HepG2 (cell line): Measurements from ENCODE around the gene CHD9. TPM values are rescaled to one million over a fixed set of nuclear protein-coding genes. Genes with fewer than 3 reads are reported as not detected.

Experiments used
- GLI4 ChIP-seq: sonication (generic); formaldehyde crosslinking; IDR thresholded peaks from 2 replicates; pipeline ENCODE4 v1.5.1; 2020; ENCODE audit warnings: missing genetic modification reagents, mild to moderate bottlenecking, moderate library complexity, borderline replicate concordance
- NR2C2 ChIP-seq: sonication (generic); formaldehyde crosslinking; IDR thresholded peaks from 2 replicates; pipeline ENCODE4 v1.4.0; 2020; ENCODE audit warnings: missing genetic modification reagents, mild to moderate bottlenecking, moderate library complexity, borderline replicate concordance
- SMAD3 ChIP-seq: sonication (generic); formaldehyde crosslinking; IDR thresholded peaks from 2 replicates; pipeline ENCODE4 v1.4.0; 2020; ENCODE audit warnings: missing genetic modification reagents
- TOE1 ChIP-seq: sonication (generic); formaldehyde crosslinking; IDR thresholded peaks from 2 replicates; pipeline ENCODE4 v1.4.0; 2020; ENCODE audit warnings: mild to moderate bottlenecking, missing genetic modification reagents
- ZBTB21 ChIP-seq: sonication (generic); formaldehyde crosslinking; IDR thresholded peaks from 2 replicates; pipeline ENCODE4 v1.4.0; 2020; ENCODE audit warnings: missing genetic modification reagents
- ZNF101 ChIP-seq: sonication (generic); formaldehyde crosslinking; IDR thresholded peaks from 2 replicates; pipeline ENCODE4 v1.4.0; 2020; ENCODE audit warnings: mild to moderate bottlenecking, low read depth, missing genetic modification reagents, borderline replicate concordance
- ZNF138 ChIP-seq: sonication (generic); formaldehyde crosslinking; IDR thresholded peaks from 2 replicates; pipeline ENCODE4 v1.5.0; 2020; ENCODE audit warnings: mild to moderate bottlenecking, low read depth, missing genetic modification reagents
- ZNF17 ChIP-seq: sonication (generic); formaldehyde crosslinking; IDR thresholded peaks from 2 replicates; pipeline ENCODE4 v1.5.0; 2020; ENCODE audit warnings: mild to moderate bottlenecking, missing genetic modification reagents
- ZNF484 ChIP-seq: sonication (generic); formaldehyde crosslinking; IDR thresholded peaks from 2 replicates; pipeline ENCODE4 v1.5.1; 2020; ENCODE audit warnings: mild to moderate bottlenecking, low read depth, missing genetic modification reagents, borderline replicate concordance
- ZNF501 ChIP-seq: sonication (generic); formaldehyde crosslinking; IDR thresholded peaks from 2 replicates; pipeline ENCODE4 v1.5.1; 2020; ENCODE audit warnings: mild to moderate bottlenecking, moderate library complexity, missing genetic modification reagents
- ZNF850 ChIP-seq: sonication (generic); formaldehyde crosslinking; conservative IDR thresholded peaks from 2 replicates; pipeline ENCODE4 v1.9.0; 2021; ENCODE audit warnings: mild to moderate bottlenecking, missing genetic modification reagents
- ZNF879 ChIP-seq: sonication (generic); formaldehyde crosslinking; IDR thresholded peaks from 2 replicates; pipeline ENCODE4 v1.8.1; 2023; ENCODE audit warnings: missing genetic modification reagents
- polyA plus RNA-seq, 8 experiments: library from polyadenylated mRNA; depleted of rRNA in 3 of 8; stranded (reverse) in 7 of 8; unstranded in 1 of 8; fragments of >200 nt; fragmentation: Illumina TruSeq in 4 of 8; extraction: Trizol in 4 of 8; gene quantifications; 2 replicates each; pipeline versions ENCODE4 v1.2.1 to v1.2.3, GENCODE V29; 2011 to 2016; ENCODE audit warnings: low read depth in 4 of 8, missing spikeins in 1 of 8, mixed read lengths in 1 of 8; ENCODE audit not compliant: insufficient read depth in 1 of 8
- total RNA-seq, 5 experiments: library from RNA; depleted of rRNA; stranded (reverse); fragments of >200 nt; fragmentation: Illumina TruSeq; extraction: Trizol; gene quantifications; 2 replicates each; pipeline ENCODE4 v1.2.3, GENCODE V29; 2016; ENCODE audit warnings: low read depth in 1 of 5
- TF ChIP-seq, protein P1 (sequence below): sonication (generic); formaldehyde crosslinking; conservative IDR thresholded peaks from 2 replicates; pipeline ENCODE4 v1.4.0; 2020; ENCODE audit warnings: mild to moderate bottlenecking, missing genetic modification reagents, moderate library complexity
- TF ChIP-seq, protein P2 (sequence below): conservative IDR thresholded peaks from 2 replicates; pipeline ENCODE4 v1.6.1; 2018; ENCODE audit warnings: missing genetic modification reagents
- TF ChIP-seq, protein P3 (sequence below): sonication (generic); formaldehyde crosslinking; IDR thresholded peaks from 2 replicates; pipeline ENCODE4 v1.5.0; 2020; ENCODE audit warnings: mild to moderate bottlenecking, missing genetic modification reagents
- TF ChIP-seq, protein P4 (sequence below): sonication (generic); formaldehyde crosslinking; IDR thresholded peaks from 2 replicates; pipeline ENCODE4 v1.9.0; 2021; ENCODE audit warnings: missing genetic modification reagents, mild to moderate bottlenecking, borderline replicate concordance
- TF ChIP-seq, protein P5 (sequence below): sonication (generic); formaldehyde crosslinking; conservative IDR thresholded peaks from 2 replicates; pipeline ENCODE4 v1.8.0; 2022; ENCODE audit warnings: low read depth, missing genetic modification reagents

Gene CHD9
- total and polyA plus RNA-seq, 2 of the 13 experiments (the other 11 are each of a cell fraction or from before 2014, with no cell fraction given), result 23.4 to 27.7 TPM

DNA sequence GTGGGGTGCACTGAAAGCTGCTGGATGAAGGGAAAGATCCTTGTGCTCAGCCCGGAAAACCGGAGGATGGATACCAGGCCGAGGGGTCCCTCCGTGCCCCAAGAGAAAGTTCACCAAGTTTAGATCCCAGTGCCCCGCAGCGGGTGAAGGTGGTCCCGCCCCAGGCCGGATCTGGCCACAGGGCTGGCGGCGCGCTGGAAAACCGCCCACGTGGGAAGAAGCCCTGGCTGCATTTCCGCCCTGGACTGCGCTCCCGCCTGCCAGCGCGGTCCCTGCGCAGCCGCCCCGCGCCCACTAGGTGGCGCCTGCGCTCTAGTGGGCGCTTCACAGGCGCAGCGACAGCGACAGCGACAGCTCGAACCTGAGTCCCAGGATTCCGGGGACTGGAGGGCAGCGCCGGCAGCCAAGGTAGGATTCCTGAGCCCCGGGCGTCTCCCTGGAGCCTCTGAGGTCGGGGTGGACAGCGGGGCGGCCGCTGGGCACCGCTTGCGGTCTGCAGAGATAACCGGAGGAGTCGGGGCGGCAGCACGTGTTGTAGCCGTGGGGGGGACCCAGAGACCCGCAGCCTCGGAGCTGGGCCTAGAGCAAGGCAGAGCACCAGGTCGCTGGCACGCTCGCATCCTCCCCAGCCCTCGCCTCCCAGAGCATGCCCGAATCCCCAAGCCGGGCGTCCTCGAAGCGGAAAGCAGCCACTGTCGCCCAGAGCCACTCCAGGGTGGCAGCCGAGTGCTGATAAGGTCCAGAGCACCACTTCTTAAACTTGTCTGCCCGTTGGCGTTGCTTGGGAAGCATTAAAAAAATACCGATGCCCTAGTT is at the start of gene CHD9 (continued):
- TF ChIP-seq, protein P1, sequence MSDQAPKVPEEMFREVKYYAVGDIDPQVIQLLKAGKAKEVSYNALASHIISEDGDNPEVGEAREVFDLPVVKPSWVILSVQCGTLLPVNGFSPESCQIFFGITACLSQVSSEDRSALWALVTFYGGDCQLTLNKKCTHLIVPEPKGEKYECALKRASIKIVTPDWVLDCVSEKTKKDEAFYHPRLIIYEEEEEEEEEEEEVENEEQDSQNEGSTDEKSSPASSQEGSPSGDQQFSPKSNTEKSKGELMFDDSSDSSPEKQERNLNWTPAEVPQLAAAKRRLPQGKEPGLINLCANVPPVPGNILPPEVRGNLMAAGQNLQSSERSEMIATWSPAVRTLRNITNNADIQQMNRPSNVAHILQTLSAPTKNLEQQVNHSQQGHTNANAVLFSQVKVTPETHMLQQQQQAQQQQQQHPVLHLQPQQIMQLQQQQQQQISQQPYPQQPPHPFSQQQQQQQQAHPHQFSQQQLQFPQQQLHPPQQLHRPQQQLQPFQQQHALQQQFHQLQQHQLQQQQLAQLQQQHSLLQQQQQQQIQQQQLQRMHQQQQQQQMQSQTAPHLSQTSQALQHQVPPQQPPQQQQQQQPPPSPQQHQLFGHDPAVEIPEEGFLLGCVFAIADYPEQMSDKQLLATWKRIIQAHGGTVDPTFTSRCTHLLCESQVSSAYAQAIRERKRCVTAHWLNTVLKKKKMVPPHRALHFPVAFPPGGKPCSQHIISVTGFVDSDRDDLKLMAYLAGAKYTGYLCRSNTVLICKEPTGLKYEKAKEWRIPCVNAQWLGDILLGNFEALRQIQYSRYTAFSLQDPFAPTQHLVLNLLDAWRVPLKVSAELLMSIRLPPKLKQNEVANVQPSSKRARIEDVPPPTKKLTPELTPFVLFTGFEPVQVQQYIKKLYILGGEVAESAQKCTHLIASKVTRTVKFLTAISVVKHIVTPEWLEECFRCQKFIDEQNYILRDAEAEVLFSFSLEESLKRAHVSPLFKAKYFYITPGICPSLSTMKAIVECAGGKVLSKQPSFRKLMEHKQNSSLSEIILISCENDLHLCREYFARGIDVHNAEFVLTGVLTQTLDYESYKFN (CRISPR knock-in tag), result peak; percentile 71
- 0 out of 2 replicates have a peak, but pooled peaks have one; percentile 4 for TF ChIP-seq ZNF17 (CRISPR knock-in tag)
- TF ChIP-seq ZNF501 (CRISPR knock-in tag), result peak; percentile 99
- TF ChIP-seq TOE1 (CRISPR knock-in tag), result peak; percentile 92; the same call in 1 of the 2 replicates
- no peak for TF ChIP-seq ZNF484 (CRISPR knock-in tag)
- TF ChIP-seq, protein P2, sequence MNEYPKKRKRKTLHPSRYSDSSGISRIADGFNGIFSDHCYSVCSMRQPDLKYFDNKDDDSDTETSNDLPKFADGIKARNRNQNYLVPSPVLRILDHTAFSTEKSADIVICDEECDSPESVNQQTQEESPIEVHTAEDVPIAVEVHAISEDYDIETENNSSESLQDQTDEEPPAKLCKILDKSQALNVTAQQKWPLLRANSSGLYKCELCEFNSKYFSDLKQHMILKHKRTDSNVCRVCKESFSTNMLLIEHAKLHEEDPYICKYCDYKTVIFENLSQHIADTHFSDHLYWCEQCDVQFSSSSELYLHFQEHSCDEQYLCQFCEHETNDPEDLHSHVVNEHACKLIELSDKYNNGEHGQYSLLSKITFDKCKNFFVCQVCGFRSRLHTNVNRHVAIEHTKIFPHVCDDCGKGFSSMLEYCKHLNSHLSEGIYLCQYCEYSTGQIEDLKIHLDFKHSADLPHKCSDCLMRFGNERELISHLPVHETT, result peak; percentile 93
- TF ChIP-seq, protein P3, sequence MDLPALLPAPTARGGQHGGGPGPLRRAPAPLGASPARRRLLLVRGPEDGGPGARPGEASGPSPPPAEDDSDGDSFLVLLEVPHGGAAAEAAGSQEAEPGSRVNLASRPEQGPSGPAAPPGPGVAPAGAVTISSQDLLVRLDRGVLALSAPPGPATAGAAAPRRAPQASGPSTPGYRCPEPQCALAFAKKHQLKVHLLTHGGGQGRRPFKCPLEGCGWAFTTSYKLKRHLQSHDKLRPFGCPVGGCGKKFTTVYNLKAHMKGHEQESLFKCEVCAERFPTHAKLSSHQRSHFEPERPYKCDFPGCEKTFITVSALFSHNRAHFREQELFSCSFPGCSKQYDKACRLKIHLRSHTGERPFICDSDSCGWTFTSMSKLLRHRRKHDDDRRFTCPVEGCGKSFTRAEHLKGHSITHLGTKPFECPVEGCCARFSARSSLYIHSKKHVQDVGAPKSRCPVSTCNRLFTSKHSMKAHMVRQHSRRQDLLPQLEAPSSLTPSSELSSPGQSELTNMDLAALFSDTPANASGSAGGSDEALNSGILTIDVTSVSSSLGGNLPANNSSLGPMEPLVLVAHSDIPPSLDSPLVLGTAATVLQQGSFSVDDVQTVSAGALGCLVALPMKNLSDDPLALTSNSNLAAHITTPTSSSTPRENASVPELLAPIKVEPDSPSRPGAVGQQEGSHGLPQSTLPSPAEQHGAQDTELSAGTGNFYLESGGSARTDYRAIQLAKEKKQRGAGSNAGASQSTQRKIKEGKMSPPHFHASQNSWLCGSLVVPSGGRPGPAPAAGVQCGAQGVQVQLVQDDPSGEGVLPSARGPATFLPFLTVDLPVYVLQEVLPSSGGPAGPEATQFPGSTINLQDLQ (CRISPR knock-in tag), result peak; percentile 71; the same call in 1 of the 2 replicates
- TF ChIP-seq, protein P4, sequence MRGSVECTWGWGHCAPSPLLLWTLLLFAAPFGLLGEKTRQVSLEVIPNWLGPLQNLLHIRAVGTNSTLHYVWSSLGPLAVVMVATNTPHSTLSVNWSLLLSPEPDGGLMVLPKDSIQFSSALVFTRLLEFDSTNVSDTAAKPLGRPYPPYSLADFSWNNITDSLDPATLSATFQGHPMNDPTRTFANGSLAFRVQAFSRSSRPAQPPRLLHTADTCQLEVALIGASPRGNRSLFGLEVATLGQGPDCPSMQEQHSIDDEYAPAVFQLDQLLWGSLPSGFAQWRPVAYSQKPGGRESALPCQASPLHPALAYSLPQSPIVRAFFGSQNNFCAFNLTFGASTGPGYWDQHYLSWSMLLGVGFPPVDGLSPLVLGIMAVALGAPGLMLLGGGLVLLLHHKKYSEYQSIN (CRISPR knock-in tag), result no peak
- TF ChIP-seq ZNF879 (CRISPR knock-in tag), result peak; percentile 91
- peak; percentile 84 for TF ChIP-seq SMAD3 (CRISPR knock-in tag)
- TF ChIP-seq ZNF101 (CRISPR knock-in tag), result no peak
- TF ChIP-seq ZNF138 (CRISPR knock-in tag), result peak; percentile 92
- no peak; the same call in 1 of the 2 replicates for TF ChIP-seq NR2C2
- TF ChIP-seq ZBTB21 (CRISPR knock-in tag), result no peak
- peak; percentile 97; the same call in 1 of the 2 replicates for TF ChIP-seq GLI4 (CRISPR knock-in tag)
- TF ChIP-seq ZNF850 (CRISPR knock-in tag), result 0 out of 2 replicates have a peak, but pooled peaks have one; percentile 43
- TF ChIP-seq, protein P5, sequence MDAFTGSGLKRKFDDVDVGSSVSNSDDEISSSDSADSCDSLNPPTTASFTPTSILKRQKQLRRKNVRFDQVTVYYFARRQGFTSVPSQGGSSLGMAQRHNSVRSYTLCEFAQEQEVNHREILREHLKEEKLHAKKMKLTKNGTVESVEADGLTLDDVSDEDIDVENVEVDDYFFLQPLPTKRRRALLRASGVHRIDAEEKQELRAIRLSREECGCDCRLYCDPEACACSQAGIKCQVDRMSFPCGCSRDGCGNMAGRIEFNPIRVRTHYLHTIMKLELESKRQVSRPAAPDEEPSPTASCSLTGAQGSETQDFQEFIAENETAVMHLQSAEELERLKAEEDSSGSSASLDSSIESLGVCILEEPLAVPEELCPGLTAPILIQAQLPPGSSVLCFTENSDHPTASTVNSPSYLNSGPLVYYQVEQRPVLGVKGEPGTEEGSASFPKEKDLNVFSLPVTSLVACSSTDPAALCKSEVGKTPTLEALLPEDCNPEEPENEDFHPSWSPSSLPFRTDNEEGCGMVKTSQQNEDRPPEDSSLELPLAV (CRISPR knock-in tag), result no peak
